NCI-H146 (cell line): ENCODE results near the gene RFTN1.

Experiments
- DNase-seq: peaks from one replicate; lab custom pipeline; 2025; lab: John Stamatoyannopoulos, UW

RFTN1 gene

GRCh38 chr3:16357186-16358121, 156.0 kb downstream of the RFTN1 start:
- DNase-seq: no peak

- no peak for DNase-seq
Observed at GRCh38 chr3:16355828-16356227, 157.7 kb downstream of the RFTN1 start.

GRCh38 chr3:16354291-16354690, 159.2 kb downstream of the RFTN1 start:
- DNase-seq: no peak

DNA sequence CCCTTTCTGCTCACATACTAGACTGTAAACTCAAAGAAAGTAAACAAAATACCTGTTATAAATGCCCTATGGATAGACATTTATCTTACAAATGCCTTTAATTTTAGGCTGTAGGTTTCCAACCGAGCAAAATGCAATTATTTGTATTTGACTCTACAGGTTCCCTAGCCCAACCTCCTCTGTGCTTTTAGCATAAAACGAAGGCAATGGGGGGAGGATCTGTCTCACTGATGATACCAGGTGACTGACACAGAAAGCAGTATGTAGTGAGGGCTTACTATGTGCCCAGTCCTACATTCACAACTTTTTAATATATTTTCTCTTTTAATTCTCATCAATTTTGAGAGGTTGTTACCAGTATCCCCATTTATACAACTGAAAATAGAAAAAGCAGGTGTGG, 161.1 kb downstream of the RFTN1 start:
- DNase-seq: peak; percentile 1

DNA sequence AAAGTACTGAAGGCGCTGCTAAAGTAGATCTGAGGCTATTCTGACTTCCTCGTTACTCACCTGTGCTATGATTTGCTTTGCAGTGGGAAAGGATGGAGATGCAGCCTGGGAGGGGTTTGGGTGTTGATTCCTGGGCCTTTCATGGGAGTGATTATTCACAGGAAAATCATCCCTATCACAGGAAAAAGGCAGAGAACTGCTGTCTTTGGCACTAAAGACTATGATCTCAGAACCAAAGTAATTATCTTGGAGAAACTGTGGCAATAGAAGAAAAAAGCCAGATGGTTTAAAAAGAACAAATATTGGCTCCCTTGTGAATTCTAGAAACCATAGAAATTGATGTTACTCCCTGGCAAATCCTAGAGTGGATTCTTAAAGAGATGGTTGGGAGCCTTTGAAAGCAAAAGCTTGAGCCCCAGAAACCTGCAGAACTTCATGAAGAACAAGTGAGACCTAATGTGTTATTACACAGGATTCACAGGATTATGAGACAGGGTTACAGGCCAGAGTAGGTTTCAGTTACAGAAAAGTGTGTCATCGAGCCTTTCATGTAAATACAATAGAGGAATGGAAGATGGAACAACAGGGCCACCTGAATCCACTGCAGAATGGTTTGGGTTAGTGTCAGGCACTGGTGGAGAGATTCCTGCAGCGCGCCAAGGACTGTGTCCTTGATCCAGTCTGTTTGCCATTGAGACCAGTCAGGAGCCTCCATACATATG, 162.7 kb downstream of the RFTN1 start:
- DNase-seq: no peak

DNA sequence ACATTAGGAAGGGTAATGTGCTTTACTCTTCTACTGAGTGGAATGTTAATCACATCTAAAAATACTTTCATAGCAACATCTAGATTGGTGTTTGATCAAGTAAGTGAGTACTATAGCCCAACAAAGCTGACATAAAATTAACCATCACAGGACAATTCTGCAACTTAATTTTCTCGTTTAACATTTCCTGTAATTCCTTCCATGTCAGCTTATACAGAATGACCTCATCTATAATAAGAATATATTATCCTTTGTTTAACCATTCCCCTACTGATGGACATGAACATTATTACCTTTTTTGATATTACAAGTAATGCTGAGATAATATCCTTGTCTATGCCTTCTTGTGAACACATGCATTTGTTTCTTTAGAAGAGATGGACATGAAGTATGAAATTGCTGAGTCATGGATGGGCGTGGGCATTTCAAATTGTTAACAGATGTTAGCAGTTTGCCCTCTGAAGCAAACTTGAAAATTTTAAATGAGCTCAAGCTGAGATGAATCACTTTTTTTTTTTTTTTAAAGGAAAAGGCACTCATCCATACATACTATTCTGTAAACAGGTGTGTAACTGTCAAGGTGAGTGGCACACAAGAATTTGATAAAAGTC, 163.4 kb downstream of the RFTN1 start:
- peak; percentile 11 for DNase-seq

GRCh38 chr3:16347548-16347947, 166.0 kb downstream of the RFTN1 start:
- no peak for DNase-seq

DNA sequence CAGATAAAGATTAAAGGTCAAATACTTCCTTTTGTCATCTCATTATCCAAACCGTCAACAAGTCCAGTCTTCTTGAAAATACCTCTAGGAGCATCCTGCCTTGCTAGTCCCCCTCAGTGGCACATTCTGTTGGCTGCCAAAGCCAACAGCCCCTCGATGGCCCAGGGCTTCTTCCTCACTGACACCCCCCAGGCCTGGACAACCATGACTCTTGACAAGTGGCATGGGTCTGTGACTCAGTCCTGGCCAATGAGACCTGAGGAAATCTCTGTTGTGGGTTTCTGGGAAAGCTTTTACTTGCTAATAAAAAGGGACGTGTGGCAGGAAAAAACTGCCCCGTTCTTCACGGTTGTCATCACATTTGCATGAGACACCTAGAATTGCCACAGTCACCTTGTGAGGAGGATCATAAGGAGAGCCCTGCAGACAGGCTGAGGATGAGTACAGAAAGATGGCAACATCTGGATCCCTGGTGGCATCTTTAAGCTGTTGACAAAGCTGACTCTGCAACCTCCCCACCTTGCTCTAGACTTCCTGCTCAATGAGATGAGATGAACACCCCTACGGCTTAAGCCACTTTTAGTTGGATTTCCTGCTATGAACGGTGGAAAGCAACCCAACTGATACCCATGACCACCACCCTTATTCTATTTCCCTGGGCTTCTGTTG, 167.0 kb downstream of the RFTN1 start:
- DNase-seq: no peak

GRCh38 chr3:16343101-16343500, 170.4 kb downstream of the RFTN1 start:
- DNase-seq: no peak

GRCh38 chr3:16338999-16339398, 174.5 kb downstream of the RFTN1 start:
- no peak for DNase-seq

GRCh38 chr3:16337856-16338540, 175.5 kb downstream of the RFTN1 start:
- no peak for DNase-seq

DNA sequence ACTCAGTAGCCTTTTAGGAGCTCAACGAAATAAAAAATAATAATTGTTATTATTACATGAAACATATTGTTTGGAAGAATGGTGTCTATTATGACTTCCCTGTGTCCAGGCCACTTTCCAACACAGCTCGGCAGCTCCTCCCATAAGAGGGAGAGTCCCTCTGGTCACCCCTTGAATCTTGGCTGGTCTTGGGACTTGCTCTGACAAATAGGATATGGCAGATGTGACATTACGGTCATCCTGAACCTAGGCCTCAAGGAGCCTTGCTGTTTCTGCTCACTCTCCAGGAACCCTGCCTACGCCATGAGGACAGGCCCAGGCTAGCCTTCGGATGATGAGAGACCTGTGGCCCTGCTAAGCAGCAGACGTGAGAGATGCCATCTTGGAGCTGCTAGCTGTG, 176.7 kb downstream of the RFTN1 start:
- DNase-seq: no peak

- no peak for DNase-seq
Observed at GRCh38 chr3:16335772-16336645, 177.5 kb downstream of the RFTN1 start.

DNA sequence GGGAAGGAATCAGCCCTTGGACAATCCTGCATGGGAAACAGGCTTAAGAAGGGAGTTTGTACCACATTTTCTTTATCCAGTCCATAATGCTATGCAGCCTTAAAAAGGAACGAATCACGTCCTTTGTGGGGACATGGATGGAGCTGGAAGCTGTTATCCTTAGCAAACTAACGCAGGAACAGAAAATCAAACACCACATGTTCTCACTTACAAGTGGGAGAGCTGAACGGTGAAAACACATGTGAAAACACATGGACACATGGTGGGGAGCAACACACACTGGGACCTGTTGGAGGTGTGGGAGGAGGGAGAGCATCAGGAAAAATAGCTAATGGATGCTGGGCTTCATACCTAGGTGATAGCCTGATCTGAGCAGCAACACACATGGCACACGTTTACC, 178.2 kb downstream of the RFTN1 start:
- no peak for DNase-seq

DNA sequence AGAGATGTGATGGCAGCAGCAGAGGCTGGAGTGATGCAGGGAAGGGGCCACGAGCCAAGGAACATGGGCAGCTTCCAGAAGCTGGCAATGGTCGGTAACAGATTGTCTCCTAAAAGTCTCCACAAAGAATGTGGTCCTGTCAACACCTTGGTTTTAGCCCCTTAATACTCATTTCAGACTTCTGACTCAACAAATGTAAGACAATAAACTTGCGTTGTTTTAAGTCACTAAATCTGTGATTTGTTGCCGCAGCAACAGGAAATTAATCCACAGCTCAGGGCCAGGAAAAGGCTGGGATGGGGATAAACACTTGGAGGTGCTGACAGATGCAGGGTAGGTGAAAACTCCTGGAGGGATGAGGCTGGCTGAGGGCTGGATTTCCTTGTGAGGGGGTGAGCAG, 178.6 kb downstream of the RFTN1 start:
- no peak for DNase-seq

- DNase-seq: no peak
Observed at GRCh38 chr3:16332904-16333426, 180.5 kb downstream of the RFTN1 start.

DNA sequence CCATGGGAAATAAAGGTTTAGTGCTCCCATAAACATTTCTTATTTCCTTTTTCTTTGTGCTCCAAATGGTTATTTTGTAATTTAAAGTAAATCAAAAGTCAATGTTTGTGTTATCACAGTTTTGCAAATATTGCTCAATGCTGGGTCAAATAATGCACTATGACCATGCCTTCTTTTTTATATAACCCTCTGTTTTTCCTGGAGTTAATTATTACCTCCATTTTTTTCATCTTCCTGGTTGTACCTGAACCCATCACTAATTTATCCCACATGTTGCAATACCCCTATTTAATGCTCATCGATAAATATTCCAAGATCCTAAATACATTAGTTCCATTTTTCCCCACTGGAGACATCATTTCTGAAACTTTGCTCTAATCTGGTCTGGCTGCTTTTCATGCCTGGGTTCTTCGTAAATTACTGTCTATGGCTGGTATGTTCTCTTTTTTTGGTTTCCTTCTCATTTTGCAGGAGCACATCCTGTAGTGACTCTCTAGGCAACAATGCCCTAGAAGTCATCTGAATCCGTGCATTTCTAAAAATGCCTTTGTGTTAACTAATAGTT, 182.1 kb downstream of the RFTN1 start:
- DNase-seq: no peak

DNA sequence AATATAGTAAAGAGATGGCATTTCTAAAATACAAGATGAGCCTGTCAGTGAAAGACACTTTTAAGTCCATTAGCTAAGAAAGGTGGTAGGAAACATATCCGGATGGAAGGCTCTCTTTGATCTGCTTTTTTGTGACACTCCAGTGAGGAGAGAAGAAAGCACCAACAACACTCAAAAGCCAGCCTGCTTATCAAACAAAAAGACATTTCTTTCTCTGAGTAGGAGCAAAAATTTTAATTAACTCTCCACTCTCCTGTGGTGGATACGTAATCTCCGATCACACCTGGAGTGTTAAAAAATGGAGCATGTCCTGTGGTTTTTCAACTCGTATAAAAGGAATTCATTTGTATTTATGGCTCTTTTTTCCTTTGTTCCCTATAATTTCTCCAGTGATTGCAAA, 183.1 kb downstream of the RFTN1 start:
- DNase-seq: peak; percentile 3

DNA sequence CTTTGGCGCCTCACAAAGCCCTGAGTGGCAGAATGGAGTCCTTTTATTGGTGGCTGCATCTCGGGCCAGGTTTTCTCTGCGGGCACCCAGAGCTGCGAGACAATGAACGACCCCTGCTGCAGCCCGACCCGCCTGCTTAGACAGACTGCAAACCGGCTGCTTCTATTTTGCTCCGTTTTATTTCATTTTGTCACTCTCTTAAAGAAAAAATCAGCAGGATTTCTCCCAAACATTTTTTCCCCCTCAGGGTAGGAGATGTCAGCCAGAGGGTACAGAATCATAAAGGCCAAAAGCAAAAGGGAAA, 183.7 kb downstream of the RFTN1 start:
- peak; percentile 78 for DNase-seq
